Activated CD8-positive, alpha-beta T cell treated with anti-CD3 and anti-CD28 coated beads for 36 hours (primary cell): ENCODE measurements around the gene HNMT. TPM values are rescaled to one million over a fixed set of nuclear protein-coding genes. Genes with fewer than 3 reads are reported as not detected.

ENCODE experiments used
- ATAC-seq: fragments of 200-7000 bp; cut with Tn5 transposase; one replicate; pipeline ENCODE4 v1.10.0; 2021; ENCODE audit warnings: mild to moderate bottlenecking, moderate library complexity
- CTCF ChIA-PET: fragments of 350-600 bp; sonication (Branson Sonifier 250); formaldehyde crosslinking; loops from one replicate; lab custom pipeline; 2021; ENCODE audit warnings: antibody characterized with exemption; lab: Charles Lee
- POLR2A ChIA-PET: fragments of 350-600 bp; sonication (Branson Sonifier 250); formaldehyde crosslinking; loops from one replicate; lab custom pipeline; 2021; ENCODE audit warnings: antibody characterized with exemption; lab: Charles Lee
- DNase-seq: peaks from one replicate; pipeline ENCODE4 v3.0.0-alpha.2; 2020
- H3K27ac Mint-ChIP-seq: one replicate; pipeline ENCODE4 v1.8.0; 2021; ENCODE audit warnings: mild to moderate bottlenecking, mixed read lengths
- H3K27me3 Mint-ChIP-seq: one replicate; pipeline ENCODE4 v1.8.0; 2021; ENCODE audit warnings: mixed read lengths
- H3K36me3 Mint-ChIP-seq: one replicate; pipeline ENCODE4 v1.8.0; 2021; ENCODE audit warnings: low read depth, mixed read lengths
- H3K4me1 Mint-ChIP-seq: one replicate; pipeline ENCODE4 v1.8.0; 2021; ENCODE audit warnings: low read depth, mixed read lengths
- H3K4me3 Mint-ChIP-seq: one replicate; pipeline ENCODE4 v1.8.0; 2021; ENCODE audit warnings: mild to moderate bottlenecking, moderate library complexity, mixed read lengths
- H3K9me3 Mint-ChIP-seq: one replicate; pipeline ENCODE4 v1.8.0; 2021; ENCODE audit warnings: mixed read lengths
- intact Hi-C: fragments of 100-400 bp; cut with micrococcal nuclease; formaldehyde crosslinking; loops from one replicate; pipeline ENCODE4 v1.10.0; 2022
- total RNA-seq, 2 experiments: library from RNA; stranded (reverse); gene quantifications; one replicate each; pipeline ENCODE4 v1.2.3, GENCODE V29; 2021
- TF ChIP-seq, protein P1 (sequence below): fragments of 200-600 bp; IDR thresholded peaks from one replicate; pipeline ENCODE4 v1.8.0; 2022; ENCODE audit warnings: antibody characterized with exemption, mild to moderate bottlenecking

Gene HNMT
- total RNA-seq, 2 experiments from 2014 or later = not detected

DNA sequence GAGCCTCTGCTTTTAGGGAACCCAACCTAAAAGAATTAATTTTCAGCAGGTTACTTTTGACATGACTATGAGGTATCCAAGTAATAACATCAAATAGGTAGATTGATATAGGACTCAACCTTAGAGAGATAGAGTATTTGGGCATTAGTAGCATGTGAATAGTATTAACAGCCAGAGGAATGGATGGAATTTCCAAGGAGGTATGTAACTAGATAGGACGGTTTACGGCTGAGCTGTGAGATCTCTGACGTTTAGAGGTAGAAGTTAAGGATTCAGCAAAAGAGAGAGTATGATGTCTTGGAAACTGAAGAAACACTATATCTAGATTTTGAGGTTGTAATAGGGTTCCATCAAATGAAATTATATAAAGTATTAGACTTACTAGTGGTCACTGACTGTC lies 70.3 kb downstream of the HNMT start:
- no peaks in the 10 kb centered on the region for H3K9me3 Mint-ChIP-seq
- DNase-seq (no peak), ATAC-seq (no peak)
- no peak overlapping the region for H3K4me3 Mint-ChIP-seq
- H3K4me1 Mint-ChIP-seq = no peaks in the 10 kb centered on the region
- H3K27me3 Mint-ChIP-seq = no peaks in the 10 kb centered on the region
- ChIA-PET POLR2A (no interaction called here), CTCF (no interaction called here)
- H3K36me3 Mint-ChIP-seq = no peaks in the 10 kb centered on the region
- intact Hi-C loops = no loop called here
- TF ChIP-seq, protein P1, sequence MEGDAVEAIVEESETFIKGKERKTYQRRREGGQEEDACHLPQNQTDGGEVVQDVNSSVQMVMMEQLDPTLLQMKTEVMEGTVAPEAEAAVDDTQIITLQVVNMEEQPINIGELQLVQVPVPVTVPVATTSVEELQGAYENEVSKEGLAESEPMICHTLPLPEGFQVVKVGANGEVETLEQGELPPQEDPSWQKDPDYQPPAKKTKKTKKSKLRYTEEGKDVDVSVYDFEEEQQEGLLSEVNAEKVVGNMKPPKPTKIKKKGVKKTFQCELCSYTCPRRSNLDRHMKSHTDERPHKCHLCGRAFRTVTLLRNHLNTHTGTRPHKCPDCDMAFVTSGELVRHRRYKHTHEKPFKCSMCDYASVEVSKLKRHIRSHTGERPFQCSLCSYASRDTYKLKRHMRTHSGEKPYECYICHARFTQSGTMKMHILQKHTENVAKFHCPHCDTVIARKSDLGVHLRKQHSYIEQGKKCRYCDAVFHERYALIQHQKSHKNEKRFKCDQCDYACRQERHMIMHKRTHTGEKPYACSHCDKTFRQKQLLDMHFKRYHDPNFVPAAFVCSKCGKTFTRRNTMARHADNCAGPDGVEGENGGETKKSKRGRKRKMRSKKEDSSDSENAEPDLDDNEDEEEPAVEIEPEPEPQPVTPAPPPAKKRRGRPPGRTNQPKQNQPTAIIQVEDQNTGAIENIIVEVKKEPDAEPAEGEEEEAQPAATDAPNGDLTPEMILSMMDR = no peak
- H3K27ac Mint-ChIP-seq = no peak overlapping the region

DNA sequence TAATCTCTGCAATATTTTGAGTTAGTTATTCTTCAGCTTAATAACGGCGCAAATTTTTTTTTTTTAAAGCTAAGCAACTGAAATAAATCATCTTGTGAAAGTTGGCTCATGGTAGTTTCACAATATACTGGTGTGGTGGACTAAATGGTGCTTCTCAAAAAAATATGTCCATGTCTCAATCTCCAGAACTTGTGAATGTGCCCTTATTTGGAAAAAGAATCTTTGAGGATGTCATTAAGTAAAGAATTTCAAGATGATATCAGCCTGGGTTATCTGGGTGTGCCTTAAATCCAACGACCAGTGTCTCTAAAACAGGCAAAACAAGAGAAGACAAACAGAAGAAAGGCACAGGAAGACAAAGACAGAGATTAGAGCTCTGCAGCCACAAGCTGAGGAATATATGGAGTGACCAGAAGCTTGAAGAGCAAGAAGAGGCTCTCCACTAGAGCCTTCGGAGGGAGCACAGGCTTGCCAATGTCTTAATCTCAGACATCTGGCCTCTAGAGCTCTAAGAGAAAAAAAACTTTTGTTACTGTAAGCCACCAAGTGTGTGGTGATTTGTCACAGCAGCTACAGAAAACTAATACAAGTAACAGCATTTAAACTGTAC lies 71.4 kb downstream of the HNMT start:
- DNase-seq = no peak
- Mint-ChIP-seq H3K4me1 (no peaks in the 10 kb centered on the region), H3K4me3 (no peak overlapping the region), H3K27me3 (no peaks in the 10 kb centered on the region), H3K36me3 (no peaks in the 10 kb centered on the region), H3K27ac (no peak overlapping the region), H3K9me3 (no peaks in the 10 kb centered on the region)
- intact Hi-C loops = no loop called here
- ChIA-PET CTCF (no interaction called here), POLR2A (no interaction called here)
- no peak for ATAC-seq
- TF ChIP-seq, protein P1 = no peak

DNA sequence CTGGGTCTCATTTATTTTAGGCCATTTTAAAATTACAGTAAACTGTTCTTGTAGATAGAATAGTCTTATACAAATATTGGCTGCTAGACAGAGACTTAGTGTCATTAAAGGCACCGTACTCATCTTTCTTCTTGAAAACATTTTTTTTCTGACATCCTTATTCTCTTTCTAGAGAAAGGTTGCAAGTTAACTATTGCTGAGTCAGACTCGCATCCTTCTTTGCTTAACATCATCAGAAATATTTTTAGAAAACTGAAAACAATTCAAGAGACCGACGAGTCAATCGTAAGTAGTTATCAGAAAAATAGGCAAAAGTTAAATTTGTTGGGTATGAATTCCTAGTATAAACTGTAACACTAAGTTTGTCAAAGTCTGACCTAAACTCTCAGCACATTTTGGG lies 72.2 kb downstream of the HNMT start:
- ChIA-PET POLR2A (no interaction called here), CTCF (interaction anchor here (0.5 kb wide), 1 partner anchor 114 kb away, joined by 3 read pairs; no protein-coding TSS in a partner anchor)
- Mint-ChIP-seq H3K4me3 (no peak overlapping the region), H3K4me1 (no peaks in the 10 kb centered on the region), H3K27ac (no peak overlapping the region), H3K9me3 (no peaks in the 10 kb centered on the region), H3K36me3 (no peaks in the 10 kb centered on the region), H3K27me3 (no peaks in the 10 kb centered on the region)
- intact Hi-C loops = no loop called here
- ATAC-seq = no peak
- TF ChIP-seq, protein P1 = no peak
- DNase-seq = no peak

DNA sequence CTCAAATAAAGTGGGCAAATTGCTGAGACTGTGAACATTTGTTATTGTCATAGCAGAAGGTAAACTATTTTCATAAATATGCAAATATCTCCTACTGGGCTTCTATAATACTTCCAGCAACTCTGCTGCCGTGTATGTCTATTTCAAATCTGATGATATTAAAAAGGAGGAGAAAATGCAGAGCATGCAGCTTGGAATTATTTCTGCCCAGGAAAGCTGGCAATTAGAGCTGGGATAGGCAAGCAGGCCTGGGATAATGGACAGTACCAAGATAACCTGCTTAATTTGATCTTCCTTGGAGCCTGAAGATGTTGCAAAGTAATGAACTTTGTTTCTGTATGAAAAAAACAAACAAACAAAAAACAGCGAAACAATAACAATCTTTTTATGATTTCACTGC lies 72.8 kb downstream of the HNMT start:
- intact Hi-C loops = no loop called here
- H3K27ac Mint-ChIP-seq = no peak overlapping the region
- POLR2A ChIA-PET = no interaction called here
- DNase-seq (no peak), ATAC-seq (no peak)
- CTCF ChIA-PET = no interaction called here
- no peaks in the 10 kb centered on the region for H3K27me3 Mint-ChIP-seq
- H3K36me3 Mint-ChIP-seq = no peaks in the 10 kb centered on the region
- no peaks in the 10 kb centered on the region for H3K4me1 Mint-ChIP-seq
- H3K9me3 Mint-ChIP-seq = no peaks in the 10 kb centered on the region
- no peak overlapping the region for H3K4me3 Mint-ChIP-seq
- TF ChIP-seq, protein P1 = no peak

DNA sequence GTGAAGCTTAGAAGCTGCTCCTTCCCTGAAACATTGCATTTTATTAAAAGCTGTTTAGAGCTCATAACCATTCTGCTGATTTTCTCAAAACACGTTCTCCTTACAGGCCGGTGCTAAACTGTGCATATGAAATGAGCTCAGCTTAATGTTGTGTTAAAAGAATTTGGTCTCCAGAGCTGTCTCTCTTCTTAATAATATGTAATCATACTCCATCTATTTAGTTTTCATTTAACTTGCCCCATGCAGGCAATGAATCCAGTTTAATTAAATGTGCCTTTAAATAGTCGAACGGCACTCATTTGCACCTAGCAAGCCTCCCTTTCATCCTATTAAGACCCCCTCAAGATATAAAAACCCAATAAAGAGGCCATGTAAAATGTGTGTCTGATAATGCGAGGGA lies 76.3 kb downstream of the HNMT start:
- DNase-seq (no peak), ATAC-seq (no peak)
- H3K4me3 Mint-ChIP-seq = no peak overlapping the region
- H3K4me1 Mint-ChIP-seq = no peaks in the 10 kb centered on the region
- TF ChIP-seq, protein P1 = no peak
- ChIA-PET POLR2A (interaction anchor here (0.6 kb wide), 1 partner anchor 8 kb away, joined by 3 read pairs; no protein-coding TSS in a partner anchor), CTCF (interaction anchor here (1.2 kb wide), 1 partner anchor 17 kb away, joined by 3 read pairs; no protein-coding TSS in a partner anchor)
- no peaks in the 10 kb centered on the region for H3K36me3 Mint-ChIP-seq
- no peaks in the 10 kb centered on the region for H3K27me3 Mint-ChIP-seq
- intact Hi-C loops = no loop called here
- H3K27ac Mint-ChIP-seq = no peak overlapping the region
- H3K9me3 Mint-ChIP-seq = peaks cover 4% of the 10 kb centered on the region
